Endothelial cell of umbilical vein (primary cell): Measurements from ENCODE around the gene NFATC2.

Experiments
- POLR2A ChIP-seq: IDR thresholded peaks from 2 replicates; pipeline ENCODE4 v1.6.1; 2012; ENCODE audit warnings: low read depth, mild to moderate bottlenecking, control low read depth, low read length
- POLR2AphosphoS5 ChIP-seq: IDR thresholded peaks from 2 replicates; pipeline ENCODE4 v1.6.1; 2012; ENCODE audit warnings: low read depth, mild to moderate bottlenecking, control low read depth, low read length, moderate library complexity; ENCODE audit not compliant: insufficient read depth
- TF ChIP-seq, protein P1 (sequence below), 2 donors: IDR thresholded peaks; 1 replicate in 1 of 2; 2 replicates in 1 of 2; pipeline ENCODE4 v1.5.1; 2011; ENCODE audit warnings: low read length in 2 of 2, mild to moderate bottlenecking in 2 of 2, moderate library complexity in 2 of 2, control low read depth in 1 of 2, inconsistent platforms in 1 of 2, low read depth in 1 of 2; ENCODE audit not compliant: insufficient read depth in 1 of 2; ENCODE audit errors: extremely low read depth in 1 of 2

DNA sequence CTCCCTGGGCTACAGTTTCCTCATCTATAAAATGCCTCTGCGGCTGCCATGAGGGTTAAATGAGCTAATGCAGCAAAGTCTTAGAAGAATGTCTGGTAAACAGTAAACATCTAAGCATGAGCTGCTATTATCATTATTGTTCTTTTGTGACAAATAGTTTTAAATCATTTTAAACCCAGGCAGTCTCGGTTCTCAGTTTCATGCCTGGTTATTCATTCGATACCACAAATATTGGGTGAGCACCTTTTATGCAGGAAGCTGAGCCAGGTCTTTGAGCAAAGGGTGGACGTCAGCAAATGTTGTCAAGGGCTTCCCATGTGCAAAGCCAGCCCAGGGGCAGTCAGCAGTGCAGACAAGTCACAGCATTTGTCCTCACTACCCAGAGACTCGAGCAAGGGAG lies 128.7 kb downstream of the NFATC2 start:
- TF ChIP-seq, protein P1, sequence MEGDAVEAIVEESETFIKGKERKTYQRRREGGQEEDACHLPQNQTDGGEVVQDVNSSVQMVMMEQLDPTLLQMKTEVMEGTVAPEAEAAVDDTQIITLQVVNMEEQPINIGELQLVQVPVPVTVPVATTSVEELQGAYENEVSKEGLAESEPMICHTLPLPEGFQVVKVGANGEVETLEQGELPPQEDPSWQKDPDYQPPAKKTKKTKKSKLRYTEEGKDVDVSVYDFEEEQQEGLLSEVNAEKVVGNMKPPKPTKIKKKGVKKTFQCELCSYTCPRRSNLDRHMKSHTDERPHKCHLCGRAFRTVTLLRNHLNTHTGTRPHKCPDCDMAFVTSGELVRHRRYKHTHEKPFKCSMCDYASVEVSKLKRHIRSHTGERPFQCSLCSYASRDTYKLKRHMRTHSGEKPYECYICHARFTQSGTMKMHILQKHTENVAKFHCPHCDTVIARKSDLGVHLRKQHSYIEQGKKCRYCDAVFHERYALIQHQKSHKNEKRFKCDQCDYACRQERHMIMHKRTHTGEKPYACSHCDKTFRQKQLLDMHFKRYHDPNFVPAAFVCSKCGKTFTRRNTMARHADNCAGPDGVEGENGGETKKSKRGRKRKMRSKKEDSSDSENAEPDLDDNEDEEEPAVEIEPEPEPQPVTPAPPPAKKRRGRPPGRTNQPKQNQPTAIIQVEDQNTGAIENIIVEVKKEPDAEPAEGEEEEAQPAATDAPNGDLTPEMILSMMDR (IDR thresholded peaks at IDR 0.05; ENCODE audit: extremely low read depth in 1 of 2, insufficient read depth in 1 of 2, low read depth in 1 of 2, low read length in 2 of 2): no peak
- TF ChIP-seq POLR2AphosphoS5 (no peak), POLR2A (no peak)
